Esophagus squamous epithelium (tissue), 4 donors: ENCODE measurements around the gene LRRC15.

Experiments used
- CTCF ChIP-seq, 6 experiments: fragments of 450-650 bp in 4 of 6; fragments of 200-600 bp in 2 of 6; sonication (generic) in 2 of 6; IDR thresholded peaks; one replicate each; pipeline ENCODE4 v1.5.1; 2016 to 2019; ENCODE audit warnings: antibody characterized with exemption in 6 of 6, mild to moderate bottlenecking in 4 of 6, moderate library complexity in 4 of 6
- POLR2A ChIP-seq, 4 donors: fragments of 450-650 bp; IDR thresholded peaks; one replicate each; pipeline ENCODE4 v1.6.1; 2017; ENCODE audit warnings: antibody characterized with exemption in 4 of 4, mild to moderate bottlenecking in 4 of 4, moderate library complexity in 3 of 4

- TF ChIP-seq CTCF (IDR thresholded peaks at IDR 0.05), result no peak
- no peak for TF ChIP-seq POLR2A (IDR thresholded peaks at IDR 0.05)
Observed at GRCh38 chr3:194401868-194402329, 32.4 kb upstream of the LRRC15 start.
